NOMO-1 treated with DMSO at 0.1 percent for 48 hours (cell line): Measurements from ENCODE around the gene AP4S1.
"Not testable (repeated sequence)": the region's sequence is repeated elsewhere in the genome, so short reads cannot be mapped to it uniquely, and the experiment has no call there.

Experiments
- DNase-seq: peaks from one replicate; lab custom pipeline; 2025; ENCODE audit not compliant: unreplicated experiment; lab: John Stamatoyannopoulos, UW

AP4S1 gene

DNA sequence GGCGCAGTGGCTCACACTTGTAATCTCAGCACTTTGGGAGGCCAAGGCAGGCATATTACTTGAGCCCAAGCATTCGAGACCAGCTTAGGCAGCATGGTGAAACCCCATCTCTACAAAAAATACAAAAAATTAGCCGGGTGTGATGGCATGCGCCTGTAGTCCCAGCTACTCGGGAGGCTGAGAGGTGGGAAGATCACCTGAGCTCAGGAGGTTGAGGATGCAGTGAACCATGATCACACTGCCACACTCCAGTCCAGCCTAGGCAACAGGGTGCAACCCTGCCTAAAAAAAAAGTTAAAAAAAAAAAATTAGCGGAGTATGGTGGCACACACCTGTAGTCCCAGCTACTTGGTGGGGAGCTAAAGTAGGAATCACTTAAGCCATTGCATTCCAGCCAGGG is 21.4 kb upstream of the AP4S1 start:
- DNase-seq: not testable (repeated sequence)

DNA sequence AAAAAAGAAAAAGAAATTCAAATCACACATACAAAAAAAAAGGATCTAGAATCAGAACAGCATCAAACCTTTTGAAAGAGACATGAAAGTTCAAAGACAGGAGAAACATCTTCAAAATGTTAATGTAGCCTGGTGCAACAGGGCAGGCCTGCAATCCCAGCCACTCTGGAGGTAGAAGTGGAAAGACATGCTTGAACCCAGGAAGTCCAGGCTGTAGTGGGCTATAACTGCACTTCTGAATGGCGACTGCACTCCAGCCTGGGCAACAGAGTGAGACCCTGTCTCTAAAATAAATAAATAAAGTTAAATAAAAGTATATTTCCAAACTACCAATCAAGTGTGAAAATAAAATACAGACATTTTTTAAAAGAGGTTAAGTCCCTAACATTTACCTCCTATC is 18.7 kb upstream of the AP4S1 start:
- DNase-seq: no peak

DNA sequence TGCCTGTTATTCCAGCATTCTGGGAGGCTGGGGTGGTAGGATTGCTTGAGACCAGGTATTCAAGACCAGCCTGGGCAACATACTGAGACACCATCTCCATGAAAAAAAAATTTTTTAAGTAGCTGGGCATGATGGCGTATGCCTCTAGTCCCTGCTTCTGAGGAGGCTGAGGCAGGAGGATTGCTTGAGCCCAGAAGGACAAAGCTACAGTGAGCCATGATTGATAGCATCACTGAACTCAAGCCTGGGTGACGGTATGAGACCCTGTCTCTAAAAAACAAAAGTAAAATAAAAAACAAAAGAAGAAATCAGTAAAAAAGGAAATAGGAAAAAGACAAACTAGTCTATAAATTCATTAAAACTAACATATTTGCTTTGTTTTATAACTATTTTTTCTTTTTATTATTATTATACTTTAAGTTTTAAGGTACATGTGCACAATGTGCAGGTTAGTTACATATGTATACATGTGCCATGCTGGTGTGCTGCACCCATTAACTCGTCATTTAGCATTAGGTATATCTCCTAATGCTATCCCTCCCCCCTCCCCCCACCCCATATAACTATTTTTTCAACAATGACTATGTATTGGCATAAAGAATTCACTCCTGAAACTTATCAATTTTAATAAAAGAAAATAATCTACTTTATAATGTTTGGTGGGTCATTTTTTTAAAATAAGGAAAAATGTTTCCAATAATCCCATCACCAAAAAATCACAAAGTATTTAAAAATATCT is 15.4 kb upstream of the AP4S1 start:
- DNase-seq: no peak

DNA sequence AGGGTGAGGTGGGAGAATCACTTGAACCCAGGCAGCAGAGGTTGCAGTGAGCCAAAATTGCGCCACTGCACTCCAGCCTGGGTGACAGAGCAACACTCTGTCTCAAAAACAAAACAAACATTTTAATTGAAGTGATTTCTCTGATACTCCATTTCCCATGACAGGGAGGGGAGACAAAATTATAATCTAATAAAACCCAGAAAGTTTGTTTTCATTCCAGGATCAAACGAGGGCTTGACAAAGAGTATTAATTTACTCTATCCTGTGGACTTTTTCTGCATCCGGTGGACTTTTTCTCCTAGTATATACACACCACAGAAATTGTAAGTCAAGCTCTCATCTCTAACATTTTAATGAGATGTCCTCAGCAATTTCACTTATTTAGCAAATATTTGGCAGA is 14.5 kb upstream of the AP4S1 start:
- no peak for DNase-seq

DNA sequence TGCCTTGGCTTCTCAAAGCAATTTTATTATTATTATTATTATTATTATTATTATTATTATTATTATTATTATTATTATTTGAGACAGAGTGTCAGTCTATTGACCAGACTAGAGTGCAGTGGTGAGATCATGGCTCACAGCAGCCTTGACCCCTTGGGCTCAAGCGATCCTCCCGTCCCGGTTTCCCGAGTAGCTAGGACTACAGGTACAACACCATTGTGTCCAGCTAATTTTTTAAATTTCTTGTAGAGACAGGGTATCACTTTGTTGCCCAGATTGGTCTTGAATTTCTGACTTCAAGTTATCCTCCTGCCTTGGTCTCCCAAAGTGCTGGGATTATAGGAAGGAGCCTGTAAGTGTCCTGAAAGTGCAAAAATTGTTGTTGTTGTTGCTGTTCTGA is 11.6 kb upstream of the AP4S1 start:
- DNase-seq: no peak

DNA sequence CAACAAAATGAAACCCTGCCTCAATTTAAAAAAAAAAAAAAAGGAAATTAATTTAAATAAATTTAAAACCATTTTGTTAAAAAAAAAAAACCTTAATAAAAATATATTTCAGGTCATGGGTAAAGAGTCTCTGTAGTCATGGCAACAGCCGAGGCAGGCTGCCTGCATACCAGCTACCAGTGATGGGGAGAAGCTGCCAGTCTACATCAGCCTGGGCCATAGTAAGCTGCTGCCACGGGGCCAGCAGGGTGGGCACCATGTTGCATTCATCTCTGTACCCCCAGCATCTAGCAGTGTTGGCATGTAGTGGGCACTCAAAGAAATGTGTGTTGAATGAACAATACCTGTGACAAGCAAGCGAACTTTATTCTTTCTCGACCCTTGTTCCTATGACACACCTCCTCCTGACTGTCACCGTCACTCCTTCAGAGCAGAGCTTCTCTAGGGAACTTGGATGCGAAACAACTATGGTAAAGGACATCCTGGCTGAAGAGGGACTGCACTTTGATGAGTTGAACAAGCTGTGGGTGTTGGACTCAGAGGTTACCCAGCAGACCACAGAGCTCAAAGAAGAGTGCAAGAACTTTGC is 7.3 kb upstream of the AP4S1 start:
- DNase-seq: no peak

DNA sequence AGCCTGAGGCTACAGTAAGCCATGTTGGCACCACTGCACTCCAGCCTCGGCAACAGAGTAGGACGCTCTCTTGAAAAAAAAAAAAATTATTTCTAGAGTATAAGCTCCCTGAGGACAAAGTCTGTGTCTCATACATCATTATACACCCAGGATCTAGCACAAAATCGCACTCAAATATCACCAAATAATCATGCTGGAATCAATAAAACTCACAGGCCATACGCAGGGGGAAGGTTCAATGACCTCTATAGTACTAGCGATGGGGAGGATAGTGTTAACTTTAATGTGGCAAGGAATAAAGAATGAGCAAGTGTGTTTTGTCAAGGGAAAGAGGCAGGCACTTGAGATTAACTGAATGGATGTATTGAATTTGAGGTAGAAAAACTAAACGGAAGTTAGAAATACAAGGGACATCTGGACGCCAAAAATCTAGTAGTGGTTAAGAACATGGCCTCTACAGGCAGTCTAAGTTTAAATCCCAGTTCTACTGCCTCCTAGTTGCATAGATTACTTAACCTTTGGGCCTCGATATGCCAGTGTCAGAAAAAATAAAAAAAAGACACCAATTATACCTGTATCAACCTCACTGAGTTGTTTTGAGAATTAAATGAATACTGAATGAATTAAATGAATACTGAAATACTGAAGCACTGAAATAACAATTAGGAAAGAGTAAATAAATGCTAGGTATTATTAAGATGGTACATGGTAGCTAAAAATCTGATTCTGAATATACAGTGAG is 4.4 kb upstream of the AP4S1 start:
- no peak for DNase-seq

DNA sequence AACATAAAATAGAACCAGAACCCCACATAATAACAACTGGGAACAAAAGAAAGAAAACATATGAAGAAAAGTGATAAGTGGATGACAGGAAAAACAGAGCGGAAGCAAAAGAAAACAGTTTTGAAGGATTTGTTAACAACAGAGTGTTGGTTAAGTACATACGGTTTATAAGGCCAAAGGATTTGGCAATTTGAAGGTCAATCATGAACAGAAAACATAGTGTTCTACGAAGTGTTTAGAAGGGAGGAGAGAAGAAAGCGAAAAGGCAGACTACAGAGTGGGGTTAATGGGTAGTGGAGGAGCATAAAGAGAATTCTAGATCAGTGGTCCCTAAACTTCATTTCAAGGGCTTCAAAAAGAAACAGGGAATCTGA is 3.9 kb upstream of the AP4S1 start:
- DNase-seq: no peak

DNA sequence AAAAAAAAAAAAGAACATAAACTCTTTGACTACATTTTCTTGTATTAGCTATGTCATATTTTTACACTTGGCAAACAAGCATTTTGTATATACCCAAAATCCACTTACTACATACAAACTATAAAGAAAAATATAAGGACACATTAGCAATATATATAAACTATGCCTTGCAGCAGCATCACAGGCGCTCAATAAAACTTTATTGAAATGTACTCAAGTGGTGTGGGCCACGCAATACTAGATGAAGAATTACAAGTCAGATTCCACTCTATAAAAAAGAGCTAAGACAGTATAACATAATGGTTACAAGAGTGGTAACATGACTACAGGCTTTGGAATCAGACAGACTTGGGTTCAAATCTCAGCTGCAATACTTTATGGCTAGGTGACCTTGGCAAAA is 3.1 kb upstream of the AP4S1 start:
- no peak for DNase-seq

DNA sequence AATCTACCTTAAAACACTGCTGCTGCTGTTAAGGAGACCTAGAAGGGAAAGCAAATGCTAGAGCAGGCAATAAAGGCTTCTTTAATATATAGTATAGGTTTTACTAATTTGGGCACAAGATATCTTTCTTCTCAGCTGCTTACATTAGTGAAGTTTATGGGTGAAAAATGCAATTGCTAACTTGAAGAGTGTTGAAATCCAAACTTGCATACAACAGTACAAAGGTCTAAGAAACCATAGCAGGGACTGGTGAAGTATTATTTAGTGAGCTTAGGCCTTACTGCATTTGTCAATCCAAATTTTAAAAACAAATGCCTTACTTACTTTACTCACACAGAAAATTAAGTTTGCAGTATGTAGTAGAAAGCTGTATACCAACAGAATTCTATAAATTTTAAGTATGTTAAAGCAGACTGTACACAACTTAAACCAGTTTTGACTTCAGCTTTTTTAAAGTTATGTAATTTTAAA is 1.4 kb upstream of the AP4S1 start:
- no peak for DNase-seq

DNA sequence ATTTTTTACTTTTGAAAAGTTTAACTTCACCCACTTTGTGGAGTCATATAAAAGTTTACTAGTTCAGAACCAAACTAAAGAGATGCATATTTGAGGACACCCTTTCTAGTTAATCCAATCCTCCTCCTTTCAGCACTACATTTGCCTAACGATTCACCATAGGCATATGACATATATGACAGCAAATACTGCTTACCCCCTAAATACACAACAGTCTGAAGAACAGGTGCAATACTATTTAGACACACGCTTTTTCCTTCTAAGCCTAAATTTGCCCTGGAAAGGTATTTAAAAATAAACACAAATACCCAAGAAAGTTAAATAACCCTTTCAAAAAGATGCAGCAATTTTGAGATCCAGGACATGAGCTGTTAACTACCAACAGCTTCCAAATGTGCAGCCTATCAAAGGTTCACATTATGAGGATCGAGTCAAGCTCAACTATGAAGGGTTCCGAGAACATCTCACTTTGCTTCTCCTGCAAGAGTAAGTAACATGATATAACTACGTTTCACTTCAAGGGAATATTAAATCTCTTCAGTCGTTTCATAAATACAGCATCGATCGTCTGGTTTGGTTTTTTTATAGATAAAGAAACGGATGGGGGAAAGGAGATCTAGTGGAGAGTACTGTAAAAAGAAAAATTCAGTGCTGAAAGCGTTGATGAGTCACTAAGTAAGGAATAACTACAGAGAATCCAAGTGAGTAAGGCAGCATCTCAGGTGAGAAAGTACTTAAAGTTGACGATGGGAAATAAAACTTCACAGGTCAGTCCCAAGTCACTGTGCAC is 677 bp upstream of the AP4S1 start:
- DNase-seq: peak; percentile 26

DNA sequence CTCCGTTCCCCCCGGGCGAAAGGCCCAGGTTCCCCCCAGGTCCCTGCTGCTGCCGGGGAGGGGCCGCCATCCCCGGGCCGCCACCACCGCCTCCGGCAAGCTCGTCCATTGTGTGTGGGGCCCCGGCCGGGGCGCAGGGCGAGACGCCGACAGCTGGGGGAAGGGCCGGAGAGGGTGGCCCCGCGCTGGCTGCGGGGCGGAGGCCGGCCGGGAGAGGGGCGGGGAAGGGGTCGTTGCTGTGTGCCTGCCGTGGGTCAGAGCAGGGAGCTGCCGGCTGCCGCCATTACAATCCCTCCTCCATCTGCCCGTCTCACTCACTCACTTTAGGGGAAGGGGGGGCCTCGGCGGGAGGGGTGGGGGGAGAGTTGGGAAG is 614 bp downstream of the AP4S1 start, which contains the start of gene STRN3:
STRN3 (minus strand) TSS at position 303 of the 373 bp plus-strand sequence; CDS start at position 109, 194 bp downstream.
- DNase-seq: no peak

DNA sequence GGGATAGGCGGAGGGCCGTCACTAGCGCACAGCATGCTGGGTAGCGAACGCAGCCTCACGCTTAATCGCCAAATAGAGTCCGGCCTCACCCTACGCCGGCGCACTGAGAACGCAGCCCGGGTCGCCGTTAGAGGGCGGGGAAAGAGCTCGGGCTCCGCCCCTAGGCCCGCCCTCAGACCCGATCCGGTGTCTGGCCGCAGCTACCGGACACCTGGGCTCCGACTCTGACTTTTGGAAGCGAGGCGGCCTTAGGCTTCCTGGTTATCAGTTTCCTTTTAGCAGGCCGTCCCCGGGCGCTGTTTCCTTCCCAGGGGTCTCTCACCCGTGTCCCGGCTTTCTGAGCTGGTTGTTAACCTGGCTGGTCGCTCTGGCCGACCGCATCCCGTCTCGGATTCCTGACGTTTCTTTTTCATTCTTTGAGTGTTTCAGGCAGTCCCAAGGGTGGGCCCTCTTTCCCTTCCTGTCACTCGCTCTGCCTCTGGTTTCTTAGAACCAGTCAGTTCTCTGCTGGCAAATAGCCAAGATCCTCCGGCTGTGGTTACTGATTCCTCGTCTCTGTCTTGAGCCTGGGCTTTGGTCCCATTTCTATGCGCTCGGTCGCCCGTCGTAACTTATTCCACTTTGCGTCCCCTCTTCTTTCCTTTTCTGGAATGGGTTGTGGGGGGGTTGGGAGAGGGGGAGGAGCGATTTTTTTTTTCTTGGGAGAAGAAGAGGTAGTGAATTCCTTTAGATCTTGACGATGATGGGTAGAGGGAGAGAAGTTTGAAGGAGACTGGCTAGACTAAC is 1.2 kb downstream of the AP4S1 start:
- peak; percentile 94 for DNase-seq

DNA sequence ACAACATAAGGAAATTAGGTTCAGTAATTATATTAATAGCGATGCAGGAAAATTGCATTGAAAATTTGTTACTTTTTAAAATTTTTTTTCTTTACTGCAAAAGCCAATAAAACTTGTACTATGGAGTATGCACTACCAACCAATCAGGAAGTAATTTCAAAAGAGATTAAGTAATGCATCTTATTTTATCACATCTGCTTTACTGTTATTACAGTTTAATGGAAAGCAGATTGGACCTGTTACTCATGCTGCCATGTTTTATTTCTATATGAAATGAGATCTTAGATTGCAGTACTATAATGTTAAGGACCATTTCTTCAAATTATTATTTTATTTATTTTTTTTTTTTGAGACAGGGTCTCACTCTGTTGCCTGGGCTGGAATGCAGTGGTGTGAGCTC is 2.4 kb downstream of the AP4S1 start:
- peak; percentile 4 for DNase-seq

DNA sequence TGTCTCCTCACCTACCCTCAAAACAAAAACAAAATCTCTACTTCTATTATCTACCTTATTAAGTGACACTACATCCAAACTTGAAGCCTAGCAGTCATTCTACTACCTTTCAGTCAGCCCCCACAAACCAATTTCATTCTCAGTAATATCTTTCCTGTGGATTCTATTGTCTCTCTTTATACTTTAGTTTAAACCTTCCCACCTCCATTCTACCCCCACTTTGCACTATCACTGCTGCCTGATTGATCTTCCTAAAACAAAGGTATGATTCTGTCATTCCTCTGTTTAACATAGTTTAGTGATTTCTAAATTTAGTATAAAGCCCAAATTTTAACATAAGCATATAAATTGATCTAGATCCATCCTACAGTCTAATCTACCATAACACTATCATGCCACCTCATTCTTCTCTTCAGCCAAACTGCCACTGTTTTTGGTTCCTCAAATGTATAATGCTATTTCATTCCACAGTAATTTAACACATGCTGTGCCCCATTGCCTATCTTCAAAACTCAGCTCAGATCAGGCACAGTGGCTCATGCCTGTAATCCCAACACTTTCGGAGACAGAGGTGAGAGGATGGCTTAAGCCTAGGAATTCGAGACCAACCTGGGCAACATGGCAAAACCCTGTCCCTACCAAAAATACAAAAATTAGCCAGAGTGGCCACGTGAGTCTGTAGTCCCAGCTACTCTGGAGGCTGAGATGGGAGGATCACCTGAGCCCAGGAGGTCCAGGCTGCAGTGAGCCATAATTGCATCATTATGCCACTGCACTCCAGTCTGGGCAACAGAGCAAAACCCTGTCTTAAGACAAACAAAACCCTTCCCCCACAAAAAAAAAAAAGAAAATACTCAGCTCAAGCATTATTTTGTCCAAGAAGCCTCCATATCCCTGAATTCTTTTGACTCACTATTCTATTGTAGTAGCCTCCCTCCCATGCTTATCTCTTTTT is 3.8 kb downstream of the AP4S1 start:
- DNase-seq: peak; percentile 9

DNA sequence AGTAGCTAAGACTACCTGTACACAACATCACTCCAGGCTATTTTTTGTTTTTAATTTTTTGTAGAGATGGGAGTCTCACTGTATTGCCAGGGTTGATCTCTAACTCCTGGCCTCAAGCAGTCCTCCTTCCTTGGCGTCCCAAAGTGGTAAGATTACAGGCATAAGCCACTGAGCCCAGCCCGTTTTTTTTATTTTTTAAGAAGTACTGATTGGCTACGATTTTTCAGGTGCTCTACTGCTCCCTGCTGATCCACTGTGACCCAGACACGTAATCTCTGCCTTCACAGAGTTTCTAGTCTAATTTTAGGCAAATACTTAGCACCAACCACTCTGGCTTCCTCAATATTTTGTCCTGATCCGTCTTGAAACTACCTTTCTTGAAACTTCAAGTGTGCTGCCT is 5.0 kb downstream of the AP4S1 start:
- no peak for DNase-seq

DNA sequence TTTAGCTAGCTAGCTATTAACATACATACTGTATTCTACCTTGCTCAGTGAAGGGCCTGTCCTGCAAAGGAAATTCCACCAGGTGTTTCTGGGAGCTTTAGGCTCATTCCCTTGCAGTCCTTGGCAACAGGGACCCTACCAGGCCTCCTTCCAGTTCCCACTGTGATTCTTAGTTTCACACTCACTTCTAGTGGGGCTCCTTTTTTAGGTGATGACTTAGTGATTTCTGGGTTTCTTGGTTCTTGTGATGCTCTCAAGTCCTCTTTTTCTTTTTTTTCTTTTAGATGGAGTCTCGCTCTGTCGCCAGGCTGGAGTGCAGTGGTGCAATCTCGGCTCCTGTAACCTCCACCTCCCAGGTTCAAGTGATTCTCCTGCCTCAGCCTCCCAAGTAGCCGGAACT is 11.1 kb downstream of the AP4S1 start:
- no peak for DNase-seq

DNA sequence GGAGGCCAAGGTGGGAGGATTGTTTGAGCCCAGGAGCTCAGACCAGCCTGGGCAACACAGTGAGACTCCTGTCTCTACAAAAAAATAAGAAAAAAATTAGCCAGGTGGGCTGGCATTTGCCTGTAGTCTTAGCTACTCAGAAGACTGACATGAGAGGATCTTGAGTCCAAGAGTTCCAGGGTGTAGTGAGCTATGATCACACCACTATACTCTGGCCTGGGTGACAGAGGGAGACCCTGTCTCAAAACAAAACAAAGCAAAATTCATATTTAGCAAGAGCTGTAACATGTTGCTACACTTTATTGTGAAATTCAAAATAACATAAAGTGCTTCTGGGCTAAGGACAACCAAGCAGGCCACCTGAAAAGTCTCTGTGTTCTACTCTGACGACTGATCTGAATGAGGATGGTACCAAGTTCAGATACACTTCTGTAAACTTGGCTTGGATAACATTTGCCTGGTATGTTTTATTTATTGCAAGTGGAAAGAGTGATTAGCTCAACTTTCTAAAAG is 12.3 kb downstream of the AP4S1 start:
- DNase-seq: no peak

DNA sequence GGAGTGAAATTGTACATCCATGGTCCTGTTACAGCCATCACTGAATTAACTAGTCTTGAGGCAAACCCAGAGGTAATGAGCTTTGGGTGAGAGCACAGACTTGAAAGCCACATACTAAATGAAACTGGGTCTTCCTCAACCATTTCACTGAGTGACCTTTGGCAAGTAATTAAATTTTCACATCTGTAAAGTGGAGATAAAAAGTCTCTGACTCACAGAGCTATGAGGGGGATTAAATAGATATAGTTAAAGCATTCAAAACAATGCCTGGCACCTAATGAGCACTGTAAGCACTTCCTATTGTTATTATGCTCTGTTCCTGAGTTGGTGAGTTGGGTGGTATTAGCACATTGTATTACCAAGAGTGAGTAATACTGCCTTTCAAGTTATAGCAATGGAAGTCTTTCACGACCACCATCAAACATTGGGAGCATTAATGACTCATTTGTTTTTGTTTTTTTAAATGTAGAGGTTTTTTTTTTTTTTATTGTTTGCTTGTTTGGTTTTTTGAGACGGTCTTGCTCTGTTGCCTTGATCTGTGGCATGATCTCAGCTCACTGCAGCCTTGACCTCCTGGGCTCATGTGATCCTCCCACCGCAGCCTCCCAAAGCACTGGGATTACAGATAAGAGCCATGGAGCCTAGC is 13.2 kb downstream of the AP4S1 start:
- DNase-seq: no peak
